LoVo (cell line): Measurements from ENCODE around the gene RASA4.
"Not testable (repeated sequence)": the region's sequence is repeated elsewhere in the genome, so short reads cannot be mapped to it uniquely, and the experiment has no call there.

Source experiments
- DNase-seq: peaks from one replicate; pipeline ENCODE4 v3.0.0-alpha.2; 2016; ENCODE audit warnings: low spot score

Gene RASA4

GRCh38 chr7:102542771-102543170, 73.8 kb downstream of the RASA4 start:
- not testable (repeated sequence) for DNase-seq

DNA sequence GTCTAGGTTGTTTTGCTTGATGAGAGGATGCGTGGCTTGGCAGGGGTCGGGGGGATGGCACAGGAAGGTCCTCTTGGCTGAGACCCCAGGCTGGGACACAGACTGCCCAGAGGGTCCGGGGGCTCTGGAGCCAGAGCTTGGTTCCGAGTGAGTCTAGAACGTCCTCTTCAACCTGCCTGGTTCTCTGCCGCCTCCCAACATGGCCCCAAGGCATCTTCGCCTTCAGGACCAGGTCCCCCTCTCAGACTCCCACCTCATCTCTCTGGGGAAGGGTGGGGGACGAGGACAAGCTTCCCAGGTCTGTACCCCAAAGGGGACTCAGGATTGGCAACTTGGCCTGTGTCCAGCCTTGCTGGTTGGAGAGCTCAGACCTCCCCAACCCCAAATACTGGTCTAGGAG, 74.5 kb downstream of the RASA4 start:
- not testable (repeated sequence) for DNase-seq

- not testable (repeated sequence) for DNase-seq
Observed at GRCh38 chr7:102540604-102541003, 76.0 kb downstream of the RASA4 start.

DNA sequence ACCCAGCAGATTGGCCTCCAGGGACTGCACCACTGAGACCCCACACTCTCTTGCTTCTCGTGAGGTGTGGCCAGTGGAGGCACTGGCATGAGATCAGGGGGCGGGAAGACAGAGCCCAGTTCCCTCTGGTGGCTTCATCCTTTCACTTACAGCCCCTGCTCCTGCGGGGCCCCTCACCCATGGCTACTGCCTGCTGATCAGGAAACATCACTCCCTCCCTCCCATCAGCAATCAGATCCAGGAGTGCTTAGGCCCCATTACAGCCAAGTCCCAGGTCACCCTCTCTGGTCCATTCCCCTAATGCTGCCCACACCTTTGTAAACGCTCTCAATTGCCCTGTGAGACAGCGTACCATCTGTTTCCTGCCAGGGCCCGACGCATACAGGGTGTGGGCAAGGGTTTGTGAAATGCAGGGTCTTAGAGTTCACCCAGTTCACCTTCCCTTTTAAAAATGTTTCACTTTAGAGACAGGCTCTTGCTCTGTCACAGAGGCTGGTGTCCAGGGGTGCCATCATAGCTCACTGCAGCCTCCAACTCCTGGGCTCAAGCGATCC, 81.4 kb downstream of the RASA4 start:
- DNase-seq = not testable (repeated sequence)

GRCh38 chr7:102532127-102532526, 84.4 kb downstream of the RASA4 start:
- DNase-seq = not testable (repeated sequence)

GRCh38 chr7:102531583-102531982, 85.0 kb downstream of the RASA4 start:
- DNase-seq = not testable (repeated sequence)

DNA sequence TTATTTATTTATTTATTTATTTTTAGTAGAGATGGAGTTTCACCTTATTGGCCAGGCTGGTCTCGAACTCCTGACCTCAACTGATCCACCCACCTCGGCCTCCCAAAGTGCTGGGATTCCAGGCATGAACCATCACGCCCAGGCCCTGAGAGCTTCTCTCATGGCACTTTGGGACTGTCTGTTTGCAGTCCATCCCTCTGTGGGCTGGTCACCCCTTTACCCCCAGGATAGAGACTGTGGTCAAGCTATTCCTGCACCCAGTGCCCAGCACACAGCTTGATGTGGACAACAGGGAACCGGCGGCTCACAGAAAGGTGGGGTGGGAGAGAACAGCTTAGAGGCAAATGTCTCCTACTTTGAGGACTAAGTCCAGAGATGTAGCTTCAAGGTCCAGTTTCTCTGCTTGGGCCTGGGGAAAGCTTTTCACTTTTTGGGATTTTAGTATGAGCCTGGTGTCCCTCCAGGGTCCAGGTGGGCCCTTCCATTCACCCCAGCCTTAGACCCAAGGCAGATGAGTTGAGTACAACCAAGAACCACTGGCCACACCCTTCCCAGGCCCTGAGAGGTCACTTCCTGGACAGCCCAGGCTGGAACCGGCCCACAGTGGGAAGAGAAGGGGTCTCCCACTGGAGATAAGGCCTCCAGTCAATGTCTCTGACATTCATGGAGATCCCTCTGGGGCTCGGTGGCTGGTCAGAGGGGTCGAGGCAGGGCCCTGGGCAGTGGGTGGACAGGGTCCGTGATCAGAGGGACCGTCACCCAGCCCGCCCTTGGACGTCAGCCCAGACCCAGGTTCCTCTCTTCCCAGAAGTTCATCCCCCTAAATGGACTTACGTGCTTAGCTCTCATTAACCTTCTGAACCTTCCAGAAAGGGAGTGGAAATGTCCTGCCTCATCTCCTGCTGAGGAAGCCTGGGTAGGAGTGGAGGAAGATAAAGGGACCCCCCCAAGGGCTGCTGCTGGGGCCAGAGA, 88.4 kb downstream of the RASA4 start:
- not testable (repeated sequence) for DNase-seq

DNA sequence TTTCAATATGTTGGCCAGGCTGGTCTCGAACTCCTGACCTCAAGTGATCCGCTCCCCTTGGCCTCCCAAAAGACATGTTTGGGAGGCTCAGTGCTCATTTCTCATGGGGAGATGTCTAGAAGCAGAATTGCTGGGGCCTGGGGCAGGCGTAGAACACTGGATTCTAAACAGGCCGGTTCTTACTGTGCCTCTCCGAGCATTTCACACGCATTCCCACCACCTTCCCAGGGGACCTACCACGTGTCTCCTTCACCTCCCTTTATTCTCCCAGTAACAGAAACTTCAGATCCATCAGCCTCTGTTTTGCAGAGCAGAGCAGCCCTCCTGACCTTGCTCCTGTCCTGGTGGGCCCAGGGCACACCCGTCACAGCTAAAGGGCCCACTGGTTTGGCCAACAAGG, 89.4 kb downstream of the RASA4 start:
- DNase-seq = not testable (repeated sequence)

- DNase-seq = not testable (repeated sequence)
Observed at GRCh38 chr7:102524803-102525202, 91.8 kb downstream of the RASA4 start.
